ENCODE data around the gene COL11A1.

GRCh38 chr1:102872097-102872496 lies 236.2 kb downstream of the COL11A1 start:
- TF ChIP-seq POLR2A (IDR thresholded peaks at IDR 0.05) = no peak
- TF ChIP-seq, protein P1, sequence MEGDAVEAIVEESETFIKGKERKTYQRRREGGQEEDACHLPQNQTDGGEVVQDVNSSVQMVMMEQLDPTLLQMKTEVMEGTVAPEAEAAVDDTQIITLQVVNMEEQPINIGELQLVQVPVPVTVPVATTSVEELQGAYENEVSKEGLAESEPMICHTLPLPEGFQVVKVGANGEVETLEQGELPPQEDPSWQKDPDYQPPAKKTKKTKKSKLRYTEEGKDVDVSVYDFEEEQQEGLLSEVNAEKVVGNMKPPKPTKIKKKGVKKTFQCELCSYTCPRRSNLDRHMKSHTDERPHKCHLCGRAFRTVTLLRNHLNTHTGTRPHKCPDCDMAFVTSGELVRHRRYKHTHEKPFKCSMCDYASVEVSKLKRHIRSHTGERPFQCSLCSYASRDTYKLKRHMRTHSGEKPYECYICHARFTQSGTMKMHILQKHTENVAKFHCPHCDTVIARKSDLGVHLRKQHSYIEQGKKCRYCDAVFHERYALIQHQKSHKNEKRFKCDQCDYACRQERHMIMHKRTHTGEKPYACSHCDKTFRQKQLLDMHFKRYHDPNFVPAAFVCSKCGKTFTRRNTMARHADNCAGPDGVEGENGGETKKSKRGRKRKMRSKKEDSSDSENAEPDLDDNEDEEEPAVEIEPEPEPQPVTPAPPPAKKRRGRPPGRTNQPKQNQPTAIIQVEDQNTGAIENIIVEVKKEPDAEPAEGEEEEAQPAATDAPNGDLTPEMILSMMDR (IDR thresholded peaks at IDR 0.05) = no peak

Data from adrenal gland (tissue), 5 donors.